Prostate gland (tissue), 2 donors: ENCODE measurements around the gene PRPS1L1.

Experiments
- CTCF ChIP-seq, 4 experiments: fragments of 200-600 bp in 2 of 4; fragments of 450-650 bp in 2 of 4; sonication (generic) in 2 of 4; IDR thresholded peaks; 1 replicate in 3 of 4; 2 replicates in 1 of 4; pipeline ENCODE4 v1.5.1; 2016 to 2019; ENCODE audit warnings: antibody characterized with exemption in 4 of 4, mild to moderate bottlenecking in 2 of 4, moderate library complexity in 2 of 4
- POLR2A ChIP-seq: fragments of 450-650 bp; IDR thresholded peaks from one replicate; pipeline ENCODE4 v1.6.1; 2016; ENCODE audit warnings: antibody characterized with exemption, mild to moderate bottlenecking

GRCh38 chr7:18053941-18054340 lies 26.3 kb upstream of the PRPS1L1 start:
- no peak for TF ChIP-seq CTCF (IDR thresholded peaks at IDR 0.05)
- TF ChIP-seq POLR2A = no peak
